GM19372 (cell line): ENCODE results near the gene TRAF6.

Experiments
- ATAC-seq: cut with Tn5 transposase; IDR thresholded peaks from one replicate; pipeline ENCODE4 v1.9.1; 2021; ENCODE audit warnings: mild to moderate bottlenecking, low read depth, moderate library complexity; ENCODE audit not compliant: unreplicated experiment

Gene TRAF6

DNA sequence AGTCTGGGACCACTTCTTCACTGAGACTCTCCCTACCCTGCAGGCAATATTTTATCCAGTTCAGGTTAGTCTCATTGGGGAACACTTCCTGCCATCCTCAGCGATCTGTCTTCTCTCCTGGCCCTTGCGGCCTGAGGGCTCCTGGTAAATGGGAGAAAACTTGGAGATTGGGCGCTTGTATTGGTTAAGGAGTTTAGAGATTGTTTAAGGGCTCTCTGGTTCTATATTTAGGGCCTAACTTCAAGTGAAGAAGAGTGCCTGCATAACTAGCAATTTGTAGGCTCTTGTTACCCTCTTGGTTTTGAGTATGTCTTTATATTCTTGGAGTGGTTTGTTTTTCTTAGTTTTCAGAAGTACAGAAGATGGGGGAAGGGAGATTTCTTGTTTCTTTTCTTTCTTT lies 72.7 kb downstream of the TRAF6 start:
- ATAC-seq: no peak
